Activated naive CD8-positive, alpha-beta T cell treated with anti-CD3 and anti-CD28 coated beads for 36 hours (primary cell): Measurements from ENCODE around the gene RELB. TPM values are rescaled to one million over a fixed set of nuclear protein-coding genes. Genes with fewer than 3 reads are reported as not detected.

Experiments used
- DNase-seq: peaks from one replicate; pipeline ENCODE4 v3.0.0; 2021
- H3K27ac Mint-ChIP-seq: one replicate; pipeline ENCODE4 v1.8.0; 2022; ENCODE audit warnings: mild to moderate bottlenecking, moderate library complexity, mixed read lengths
- H3K27me3 Mint-ChIP-seq: one replicate; pipeline ENCODE4 v1.8.0; 2022; ENCODE audit warnings: mild to moderate bottlenecking, mixed read lengths
- H3K36me3 Mint-ChIP-seq: one replicate; pipeline ENCODE4 v1.8.0; 2021; ENCODE audit warnings: mild to moderate bottlenecking, mixed read lengths
- H3K4me1 Mint-ChIP-seq: one replicate; pipeline ENCODE4 v1.8.0; 2021; ENCODE audit warnings: mixed read lengths
- H3K4me3 Mint-ChIP-seq: one replicate; pipeline ENCODE4 v1.8.0; 2022; ENCODE audit warnings: mild to moderate bottlenecking, moderate library complexity, mixed read lengths
- H3K9me3 Mint-ChIP-seq: one replicate; pipeline ENCODE4 v1.8.0; 2022; ENCODE audit warnings: mixed read lengths
- total RNA-seq, 2 experiments: library from RNA; stranded (reverse); gene quantifications; one replicate each; pipeline ENCODE4 v1.2.3, GENCODE V29; 2021

The RELB gene
- total RNA-seq, 2 experiments from 2014 or later = 45.5 to 45.8 TPM

- Mint-ChIP-seq H3K9me3 (no peaks in the 10 kb centered on the region), H3K36me3 (peaks cover 9% of the 10 kb centered on the region), H3K27ac (no peak overlapping the region), H3K4me3 (no peak overlapping the region), H3K4me1 (peaks cover 1% of the 10 kb centered on the region), H3K27me3 (no peaks in the 10 kb centered on the region)
- no peak for DNase-seq
These were observed 27.1 kb upstream of the RELB start for GRCh38 chr19:44973982-44974735.

GRCh38 chr19:44974857-44975256 is 26.4 kb upstream of the RELB start:
- Mint-ChIP-seq H3K27ac (no peak overlapping the region), H3K4me1 (peaks cover 1% of the 10 kb centered on the region), H3K36me3 (peaks cover 10% of the 10 kb centered on the region), H3K27me3 (no peaks in the 10 kb centered on the region), H3K9me3 (no peaks in the 10 kb centered on the region), H3K4me3 (no peak overlapping the region)
- no peak for DNase-seq

- no peak overlapping the region for H3K4me3 Mint-ChIP-seq
- H3K36me3 Mint-ChIP-seq = peaks cover 11% of the 10 kb centered on the region
These were observed 25.8 kb upstream of the RELB start for GRCh38 chr19:44975444-44975843.

GRCh38 chr19:44984005-44984404 is 17.3 kb upstream of the RELB start:
- H3K36me3 Mint-ChIP-seq = peaks cover 2% of the 10 kb centered on the region
- no peak for DNase-seq
- no peak overlapping the region for H3K4me3 Mint-ChIP-seq
- H3K27ac Mint-ChIP-seq = no peak overlapping the region
- no peaks in the 10 kb centered on the region for H3K4me1 Mint-ChIP-seq
- H3K9me3 Mint-ChIP-seq = no peaks in the 10 kb centered on the region
- H3K27me3 Mint-ChIP-seq = no peaks in the 10 kb centered on the region

More at GRCh38 chr19:44975444-44975843, 25.8 kb upstream of the RELB start:
- no peak overlapping the region for H3K27ac Mint-ChIP-seq
- no peak for DNase-seq
- H3K4me1 Mint-ChIP-seq = peaks cover 1% of the 10 kb centered on the region
- no peaks in the 10 kb centered on the region for H3K9me3 Mint-ChIP-seq
- H3K27me3 Mint-ChIP-seq = no peaks in the 10 kb centered on the region

GRCh38 chr19:44985445-44985844 is 15.8 kb upstream of the RELB start:
- Mint-ChIP-seq H3K4me3 (no peak overlapping the region), H3K4me1 (no peaks in the 10 kb centered on the region), H3K27ac (no peak overlapping the region), H3K27me3 (no peaks in the 10 kb centered on the region), H3K36me3 (no peaks in the 10 kb centered on the region), H3K9me3 (no peaks in the 10 kb centered on the region)
- DNase-seq = no peak

- H3K9me3 Mint-ChIP-seq = no peaks in the 10 kb centered on the region
- H3K4me1 Mint-ChIP-seq = no peaks in the 10 kb centered on the region
- H3K4me3 Mint-ChIP-seq = no peak overlapping the region
- no peaks in the 10 kb centered on the region for H3K36me3 Mint-ChIP-seq
- no peak for DNase-seq
- H3K27ac Mint-ChIP-seq = no peak overlapping the region
- no peaks in the 10 kb centered on the region for H3K27me3 Mint-ChIP-seq
These were observed 14.9 kb upstream of the RELB start for GRCh38 chr19:44986389-44986788.

- Mint-ChIP-seq H3K27me3 (no peaks in the 10 kb centered on the region), H3K4me1 (no peaks in the 10 kb centered on the region), H3K36me3 (no peaks in the 10 kb centered on the region), H3K9me3 (no peaks in the 10 kb centered on the region), H3K4me3 (no peak overlapping the region), H3K27ac (no peak overlapping the region)
- no peak for DNase-seq
These were observed 14.1 kb upstream of the RELB start for GRCh38 chr19:44987148-44987675.

- Mint-ChIP-seq H3K27ac (no peak overlapping the region), H3K4me3 (no peak overlapping the region), H3K4me1 (no peaks in the 10 kb centered on the region), H3K9me3 (no peaks in the 10 kb centered on the region), H3K27me3 (no peaks in the 10 kb centered on the region), H3K36me3 (no peaks in the 10 kb centered on the region)
- DNase-seq = no peak
These were observed 13.0 kb upstream of the RELB start for GRCh38 chr19:44988273-44988672.

- DNase-seq = peak; percentile 61
- no peak overlapping the region for H3K4me3 Mint-ChIP-seq
- no peaks in the 10 kb centered on the region for H3K27me3 Mint-ChIP-seq
- H3K9me3 Mint-ChIP-seq = no peaks in the 10 kb centered on the region
- H3K27ac Mint-ChIP-seq = no peak overlapping the region
- H3K36me3 Mint-ChIP-seq = no peaks in the 10 kb centered on the region
- H3K4me1 Mint-ChIP-seq = no peaks in the 10 kb centered on the region
These were observed 12.2 kb upstream of the RELB start for GRCh38 chr19:44988896-44989556.

GRCh38 chr19:44990459-44990858 is 10.8 kb upstream of the RELB start:
- no peaks in the 10 kb centered on the region for H3K36me3 Mint-ChIP-seq
- H3K4me1 Mint-ChIP-seq = peaks cover 2% of the 10 kb centered on the region
- DNase-seq = no peak
- H3K27ac Mint-ChIP-seq = no peak overlapping the region
- no peaks in the 10 kb centered on the region for H3K9me3 Mint-ChIP-seq
- no peak overlapping the region for H3K4me3 Mint-ChIP-seq
- H3K27me3 Mint-ChIP-seq = no peaks in the 10 kb centered on the region

- Mint-ChIP-seq H3K27ac (no peak overlapping the region), H3K36me3 (no peaks in the 10 kb centered on the region), H3K27me3 (no peaks in the 10 kb centered on the region), H3K9me3 (no peaks in the 10 kb centered on the region), H3K4me1 (peaks cover 2% of the 10 kb centered on the region), H3K4me3 (no peak overlapping the region)
- no peak for DNase-seq
These were observed 10.3 kb upstream of the RELB start for GRCh38 chr19:44990966-44991365.

GRCh38 chr19:44992336-44993163 is 8.7 kb upstream of the RELB start:
- H3K4me3 Mint-ChIP-seq = no peak overlapping the region

GRCh38 chr19:44993526-44993925 is 7.7 kb upstream of the RELB start:
- Mint-ChIP-seq H3K4me3 (no peak overlapping the region), H3K36me3 (no peaks in the 10 kb centered on the region), H3K27ac (peak overlapping the region; percentile 29), H3K4me1 (peaks cover 2% of the 10 kb centered on the region), H3K9me3 (no peaks in the 10 kb centered on the region), H3K27me3 (no peaks in the 10 kb centered on the region)
- DNase-seq = no peak

More at GRCh38 chr19:44992336-44993163, 8.7 kb upstream of the RELB start:
- Mint-ChIP-seq H3K27ac (no peak overlapping the region), H3K4me1 (peaks cover 2% of the 10 kb centered on the region), H3K27me3 (no peaks in the 10 kb centered on the region), H3K36me3 (no peaks in the 10 kb centered on the region), H3K9me3 (no peaks in the 10 kb centered on the region)
- no peak for DNase-seq

GRCh38 chr19:44993926-44994537 is 7.2 kb upstream of the RELB start:
- H3K4me1 Mint-ChIP-seq = peaks cover 2% of the 10 kb centered on the region
- no peaks in the 10 kb centered on the region for H3K9me3 Mint-ChIP-seq
- no peaks in the 10 kb centered on the region for H3K36me3 Mint-ChIP-seq
- no peak overlapping the region for H3K4me3 Mint-ChIP-seq
- peak overlapping the region; percentile 29 for H3K27ac Mint-ChIP-seq
- H3K27me3 Mint-ChIP-seq = no peaks in the 10 kb centered on the region
- DNase-seq = no peak

GRCh38 chr19:44998025-44998424 is 3.2 kb upstream of the RELB start:
- H3K36me3 Mint-ChIP-seq = peaks cover 5% of the 10 kb centered on the region
- H3K4me3 Mint-ChIP-seq = no peak overlapping the region
- no peaks in the 10 kb centered on the region for H3K27me3 Mint-ChIP-seq
- no peak for DNase-seq
- H3K9me3 Mint-ChIP-seq = no peaks in the 10 kb centered on the region
- H3K4me1 Mint-ChIP-seq = peaks cover 13% of the 10 kb centered on the region
- H3K27ac Mint-ChIP-seq = no peak overlapping the region
